Inflammatory macrophage treated with lipopolysaccharide for 4 hours (primary cell): ENCODE results near the gene HEG1.

Source experiments
- DNase-seq: peaks from one replicate; pipeline ENCODE4 v3.0.0-alpha.2; 2020

The HEG1 gene

GRCh38 chr3:124937049-124937448 lies 118.7 kb downstream of the HEG1 start:
- DNase-seq, result no peak

DNA sequence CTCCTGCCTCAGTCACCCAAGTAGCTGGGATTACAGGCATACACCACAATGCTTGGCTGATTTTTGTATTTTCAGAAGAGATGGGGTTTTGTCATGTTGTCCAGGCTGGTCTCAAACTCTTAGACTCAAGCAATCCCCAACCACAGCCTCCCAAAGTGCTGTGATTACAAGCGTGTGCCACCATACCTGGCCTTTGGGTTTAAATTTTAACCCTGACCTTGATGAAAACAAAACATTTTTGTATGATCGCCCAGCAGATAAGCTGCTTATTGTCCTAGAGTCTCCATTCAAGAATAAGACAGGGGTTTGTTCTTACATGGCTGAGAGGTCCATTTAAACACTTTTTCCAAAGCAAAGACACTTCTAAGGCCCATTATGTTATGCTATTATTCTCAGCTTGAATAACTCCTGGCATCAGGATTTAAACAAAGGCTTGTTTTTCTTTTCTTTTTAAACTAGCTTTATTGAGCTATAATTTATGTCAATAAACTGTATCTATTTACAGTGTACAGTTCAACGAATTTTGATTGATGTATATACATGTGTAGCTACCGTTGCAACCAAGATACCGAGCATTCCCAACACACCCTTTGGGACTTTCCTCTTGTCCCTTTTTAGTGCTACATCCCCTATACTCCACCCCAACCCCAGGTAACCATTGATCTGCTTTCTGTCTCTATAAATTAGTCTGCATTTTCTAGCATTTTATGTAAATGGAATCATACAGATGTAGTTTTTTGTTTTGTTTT lies 119.8 kb downstream of the HEG1 start:
- no peak for DNase-seq

- no peak for DNase-seq
Observed at GRCh38 chr3:124935264-124935663, 120.5 kb downstream of the HEG1 start.

DNA sequence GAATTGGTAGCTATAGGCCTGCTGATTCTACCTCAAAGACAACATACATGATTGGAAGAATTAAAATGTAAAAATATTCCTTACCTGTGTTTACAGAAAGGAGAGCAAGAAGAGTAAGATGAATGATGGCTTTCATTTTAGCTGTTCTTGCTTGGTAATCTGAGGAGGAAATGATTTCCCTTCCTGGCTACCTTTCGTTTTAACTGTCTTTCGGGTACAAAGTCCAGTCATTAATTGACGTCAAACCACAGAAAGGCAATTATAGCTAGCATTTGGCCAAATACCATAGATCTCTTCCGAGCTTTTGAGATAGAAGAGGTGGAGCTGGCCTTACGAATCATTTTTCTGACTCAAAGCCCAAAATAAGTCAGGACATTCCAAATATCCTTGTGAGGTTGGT lies 121.2 kb downstream of the HEG1 start, which contains the start of gene MUC13:
Gene MUC13 (minus strand): TSS at position 175 of the 400 bp plus-strand sequence. CDS start 39 bp downstream, at position 136.
- no peak for DNase-seq

GRCh38 chr3:124928333-124929202 lies 127.2 kb downstream of the HEG1 start:
- peak; percentile 67 for DNase-seq

DNA sequence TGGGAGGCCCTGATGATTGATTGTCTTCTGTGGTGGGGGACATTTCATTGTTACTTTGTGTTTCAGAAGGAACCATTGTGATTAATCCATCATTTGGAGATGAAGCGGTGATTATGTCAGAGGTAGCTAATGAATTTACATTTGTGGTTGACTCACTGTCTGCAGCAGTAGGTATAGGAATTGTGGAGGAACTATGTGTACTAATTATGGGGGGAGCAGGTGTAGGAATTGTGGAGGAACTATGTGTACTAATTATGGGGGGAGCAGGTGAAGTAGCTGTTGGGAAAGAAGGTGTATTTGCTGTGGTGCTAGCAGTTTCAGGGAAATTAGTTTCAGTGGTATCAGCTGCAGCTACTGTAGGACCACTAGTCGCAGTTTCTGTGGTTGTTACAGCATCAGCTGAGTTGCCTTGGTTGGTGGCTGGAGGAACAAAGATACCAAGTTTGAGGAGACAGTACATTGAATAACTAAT lies 128.2 kb downstream of the HEG1 start:
- no peak for DNase-seq

- DNase-seq, result peak; percentile 65
Observed at GRCh38 chr3:124926426-124927101, 129.2 kb downstream of the HEG1 start.

GRCh38 chr3:124924741-124925140 lies 131.1 kb downstream of the HEG1 start:
- DNase-seq, result no peak

DNA sequence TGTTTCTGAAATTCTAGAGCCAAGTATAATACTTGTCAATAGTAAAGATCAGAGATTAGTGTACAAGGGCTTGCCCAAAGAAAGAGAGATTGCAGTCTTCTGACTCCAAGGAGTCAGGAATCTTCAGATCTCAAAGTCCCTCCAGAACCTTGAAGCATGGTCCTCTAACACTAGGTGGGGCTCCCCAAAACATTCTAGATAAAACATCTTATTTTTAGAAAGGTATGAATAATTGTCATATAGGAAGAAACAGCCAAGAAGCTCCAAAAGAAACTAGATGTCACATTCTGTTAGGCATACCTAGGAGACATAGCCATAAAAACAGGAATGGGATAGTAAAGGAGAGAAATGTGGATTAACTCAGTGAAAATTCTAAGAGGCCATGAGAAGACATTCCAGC lies 132.0 kb downstream of the HEG1 start:
- no peak for DNase-seq

DNA sequence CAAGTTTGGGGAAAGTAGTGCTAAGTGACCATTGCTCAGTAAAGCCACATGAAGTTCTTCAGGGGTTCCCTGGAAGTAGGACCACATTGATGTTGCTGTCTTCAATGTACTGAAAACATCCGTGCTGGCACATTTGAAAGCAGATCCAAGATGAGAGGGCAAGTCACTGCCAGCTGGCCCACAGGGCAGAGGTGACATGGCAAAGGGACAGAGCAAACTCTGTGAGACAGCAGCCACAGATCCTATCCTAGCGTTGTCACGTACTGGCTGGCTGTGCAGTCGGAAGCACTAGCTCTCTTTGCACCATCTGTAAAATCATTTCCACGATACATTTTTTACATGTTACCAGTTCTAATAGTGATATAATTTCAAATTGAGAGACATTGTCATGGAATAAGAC lies 135.1 kb downstream of the HEG1 start:
- DNase-seq, result no peak

DNA sequence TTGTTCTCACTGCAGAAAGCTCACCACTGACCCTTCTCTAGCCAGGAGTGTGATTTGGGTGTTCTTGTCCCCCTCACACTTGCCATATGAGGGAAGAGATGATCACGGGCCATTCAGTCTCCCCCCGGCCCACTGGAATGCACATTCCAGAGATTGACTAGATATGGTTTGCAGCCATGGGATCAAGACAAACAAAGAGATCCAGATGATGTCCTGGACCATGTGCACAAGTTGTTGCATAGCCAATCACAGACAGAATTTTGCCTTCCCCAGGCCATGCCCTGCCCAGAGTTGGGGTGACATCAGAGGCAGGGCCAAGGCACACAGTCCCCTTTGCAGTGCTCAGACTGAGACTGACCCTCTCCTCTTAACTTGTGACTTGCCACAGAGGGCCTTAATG lies 136.0 kb downstream of the HEG1 start:
- DNase-seq, result no peak

DNA sequence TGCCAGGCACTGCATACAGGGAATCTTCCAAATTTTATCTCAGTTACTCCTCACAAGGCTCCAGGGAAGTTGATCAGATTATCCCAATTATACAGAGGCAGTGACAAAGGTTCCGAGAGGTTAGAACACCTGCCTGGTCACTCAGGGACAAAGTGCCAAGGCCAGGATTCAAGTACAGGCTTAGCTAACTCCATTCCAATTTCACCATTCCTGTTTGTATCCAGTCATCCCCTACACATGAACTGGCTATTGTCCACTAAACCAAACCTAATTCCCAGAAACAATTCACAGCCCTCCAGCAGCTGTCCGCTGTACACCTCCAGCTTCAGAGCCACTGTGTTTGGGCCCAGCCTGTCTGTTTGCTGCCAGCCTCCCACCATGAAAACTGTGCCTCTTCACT lies 137.3 kb downstream of the HEG1 start:
- no peak for DNase-seq

DNA sequence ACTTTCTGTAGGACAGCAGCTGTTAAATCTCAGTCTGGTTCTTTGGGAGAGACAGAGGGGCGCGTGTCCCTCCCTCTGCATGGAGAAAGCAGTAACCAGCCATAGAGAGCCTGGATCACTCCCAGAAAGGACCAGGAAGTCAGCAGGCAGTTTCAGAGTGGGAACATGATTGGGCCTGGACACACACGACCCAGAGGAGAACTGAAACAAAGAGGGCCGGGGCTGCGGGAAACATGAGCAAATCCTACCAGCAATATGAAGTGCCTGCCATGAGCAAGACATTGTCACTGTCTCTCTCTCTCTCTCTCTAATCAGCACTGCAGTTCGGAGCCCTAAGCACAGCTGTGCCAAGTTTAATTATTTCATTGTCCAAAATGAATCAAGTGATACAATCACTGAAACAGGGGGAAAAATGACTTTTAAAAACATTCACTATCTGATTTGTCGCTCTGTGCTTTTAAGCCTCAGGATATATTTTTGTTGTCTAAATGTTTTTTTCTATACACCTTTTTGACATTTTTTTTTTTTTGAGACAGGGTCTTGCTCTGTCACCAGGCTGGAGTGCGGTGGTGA lies 138.9 kb downstream of the HEG1 start:
- peak; percentile 65 for DNase-seq
